HG03196 (cell line): ENCODE measurements around the gene SSBP3.
"Not testable (repeated sequence)": the region's sequence is repeated elsewhere in the genome, so short reads cannot be mapped to it uniquely, and the experiment has no call there.

Experiments used
- ATAC-seq: cut with Tn5 transposase; IDR thresholded peaks from one replicate; pipeline ENCODE4 v1.9.1; 2021; ENCODE audit not compliant: unreplicated experiment

SSBP3 gene

GRCh38 chr1:54406339-54407153 is at the start of gene SSBP3:
Gene SSBP3, minus strand, starts transcription at chr1:54406394.
- peak; percentile 77 for ATAC-seq

DNA sequence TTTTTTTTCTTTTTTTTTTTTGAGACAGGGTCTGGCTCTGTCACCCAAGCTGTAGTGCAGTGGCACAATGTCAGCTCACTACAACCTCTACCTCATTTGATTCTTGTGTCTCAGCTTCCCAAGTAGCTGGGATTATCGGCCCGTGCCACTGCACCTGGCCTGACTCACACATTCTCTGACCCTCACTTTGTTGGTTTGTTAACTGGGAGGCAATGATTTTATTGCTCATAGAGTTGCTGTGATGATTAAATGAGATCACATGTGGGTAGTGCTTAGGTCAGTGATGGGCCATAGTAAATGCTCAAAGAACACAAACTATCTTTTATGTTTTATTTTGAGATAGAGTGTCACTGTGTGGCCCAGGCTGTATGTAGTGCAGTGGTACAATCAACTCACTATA is 47.3 kb upstream of the SSBP3 start:
- no peak for ATAC-seq

- no peak for ATAC-seq
These were observed 46.8 kb upstream of the SSBP3 start for GRCh38 chr1:54453022-54453421.

- not testable (repeated sequence) for ATAC-seq
These were observed 43.2 kb upstream of the SSBP3 start for GRCh38 chr1:54449431-54449830.

- ATAC-seq, result not testable (repeated sequence)
These were observed 42.6 kb upstream of the SSBP3 start for GRCh38 chr1:54448801-54449200.

GRCh38 chr1:54447081-54447480 is 40.9 kb upstream of the SSBP3 start:
- not testable (repeated sequence) for ATAC-seq

DNA sequence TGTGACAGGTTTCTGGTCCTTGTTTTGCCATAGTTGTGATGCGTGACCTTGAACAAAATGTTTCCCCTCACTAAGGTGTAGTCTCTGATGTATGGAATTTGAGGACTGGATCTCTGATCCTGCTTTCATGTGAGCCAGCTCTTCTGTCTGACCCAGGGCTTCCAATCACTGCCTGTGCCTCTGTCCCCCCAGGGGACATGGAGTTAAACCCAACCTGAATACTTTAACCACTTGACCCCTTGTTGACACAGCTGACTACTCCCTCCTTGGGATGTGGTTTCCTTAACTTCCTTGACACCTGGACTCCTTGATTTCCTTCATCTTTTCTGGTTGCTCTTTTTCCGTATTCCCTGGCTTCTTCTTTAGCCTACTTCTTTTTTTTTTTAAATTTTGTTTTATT is 36.0 kb upstream of the SSBP3 start:
- no peak for ATAC-seq

DNA sequence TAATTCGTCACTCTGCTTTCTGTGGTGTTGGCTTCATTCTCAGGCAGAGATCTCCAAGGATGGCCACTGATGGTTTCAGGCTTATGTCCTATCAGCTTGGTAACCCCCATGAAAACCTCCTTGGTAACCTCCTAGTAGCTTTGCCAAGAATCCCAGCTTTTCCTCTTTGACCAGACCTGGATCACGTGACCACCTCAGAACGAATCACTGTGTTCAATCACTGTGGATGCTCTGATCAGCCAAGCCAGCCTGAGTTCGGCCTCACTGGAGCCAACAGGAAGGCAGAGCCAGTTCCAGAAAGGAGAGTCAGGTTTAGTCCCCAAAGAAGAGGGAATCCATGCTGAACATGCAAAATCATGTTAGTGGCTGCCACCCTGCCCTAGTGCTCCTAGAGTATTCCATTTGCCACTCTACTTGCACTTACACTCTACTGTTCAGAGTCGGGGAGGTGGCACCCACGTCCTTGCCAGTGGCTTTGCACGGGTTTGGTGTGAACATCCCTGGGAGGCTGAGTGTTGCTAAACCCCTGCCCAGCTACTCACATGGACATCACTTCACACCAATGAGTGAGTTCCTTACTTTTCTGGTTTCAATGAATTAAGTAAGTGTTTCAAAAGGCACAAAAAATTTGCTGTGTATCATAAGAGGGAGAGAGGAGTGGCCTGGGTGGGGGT is 33.5 kb upstream of the SSBP3 start:
- ATAC-seq, result no peak

DNA sequence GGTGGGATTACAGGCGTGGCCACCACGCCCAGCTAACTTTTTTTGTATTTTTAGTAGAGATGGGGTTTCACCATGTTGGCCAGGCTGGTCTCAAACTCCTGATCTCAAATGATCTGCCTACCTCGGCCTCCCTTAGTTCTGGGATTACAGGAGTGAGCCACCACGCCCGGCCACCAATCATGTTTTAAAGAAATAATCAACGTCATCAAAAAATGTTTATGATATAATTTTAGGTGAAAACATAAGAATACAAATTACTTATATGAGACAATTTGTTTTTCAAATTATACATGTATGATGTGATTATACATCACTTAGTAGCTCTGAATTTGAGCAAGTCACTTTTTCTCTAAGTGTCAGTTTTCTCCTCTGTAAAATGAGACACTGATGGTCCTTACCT is 31.6 kb upstream of the SSBP3 start:
- ATAC-seq, result no peak

DNA sequence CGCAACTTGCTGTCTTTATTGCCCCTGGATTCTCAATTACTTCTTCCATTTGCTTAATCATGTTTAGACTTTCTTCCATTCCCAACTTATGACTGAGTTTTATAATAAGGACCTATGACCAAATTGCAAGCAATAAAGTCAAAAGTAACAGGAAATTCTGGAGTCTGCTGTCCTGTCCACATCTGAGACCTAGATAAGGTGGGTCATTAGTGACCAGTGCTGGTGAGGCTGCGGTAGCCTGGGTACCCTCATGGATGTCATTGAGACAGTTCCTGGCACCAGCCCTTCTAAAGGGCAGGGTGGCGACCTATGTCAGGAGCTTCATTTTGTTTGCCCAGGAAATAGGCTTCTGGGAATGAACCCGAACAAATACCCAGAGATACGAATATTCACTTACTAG is 30.6 kb upstream of the SSBP3 start:
- no peak for ATAC-seq

- no peak for ATAC-seq
These were observed 23.6 kb upstream of the SSBP3 start for GRCh38 chr1:54429838-54430237.

DNA sequence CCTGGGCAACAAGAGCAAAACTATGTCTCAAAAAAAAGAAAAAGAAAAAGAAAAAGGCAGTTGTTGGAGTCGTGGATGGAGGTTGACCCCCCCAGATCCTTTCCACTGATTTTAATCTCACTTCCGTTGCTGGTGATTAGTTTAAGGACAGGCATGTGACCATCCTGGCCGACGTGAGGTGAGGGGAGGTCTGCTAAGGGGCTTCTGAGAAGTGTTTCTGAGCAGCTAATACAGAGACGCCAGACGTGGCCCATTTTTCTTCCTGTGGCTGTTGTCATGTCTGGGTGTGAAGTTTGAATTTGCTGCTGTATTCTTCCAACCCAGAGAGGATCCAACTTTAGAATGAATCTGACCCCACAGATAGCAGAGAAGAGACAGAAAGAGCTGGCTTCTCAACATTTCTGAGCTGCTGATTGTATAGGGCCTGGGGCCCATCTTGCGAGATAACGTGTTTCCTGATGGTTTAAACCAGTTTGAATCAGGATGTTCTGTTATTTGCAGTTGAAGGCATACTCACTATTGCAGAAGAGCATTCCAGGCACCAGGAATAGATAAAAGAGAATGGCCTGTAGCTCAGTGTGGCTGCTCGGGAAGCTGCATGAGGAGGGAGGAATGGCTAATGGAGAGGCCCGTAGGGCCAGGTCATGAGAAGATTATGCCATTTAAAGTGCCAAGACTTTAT is 22.8 kb upstream of the SSBP3 start:
- ATAC-seq, result no peak

GRCh38 chr1:54425152-54425584 is 19.0 kb upstream of the SSBP3 start:
- ATAC-seq, result no peak

- no peak for ATAC-seq
These were observed 18.2 kb upstream of the SSBP3 start for GRCh38 chr1:54424398-54424797.

DNA sequence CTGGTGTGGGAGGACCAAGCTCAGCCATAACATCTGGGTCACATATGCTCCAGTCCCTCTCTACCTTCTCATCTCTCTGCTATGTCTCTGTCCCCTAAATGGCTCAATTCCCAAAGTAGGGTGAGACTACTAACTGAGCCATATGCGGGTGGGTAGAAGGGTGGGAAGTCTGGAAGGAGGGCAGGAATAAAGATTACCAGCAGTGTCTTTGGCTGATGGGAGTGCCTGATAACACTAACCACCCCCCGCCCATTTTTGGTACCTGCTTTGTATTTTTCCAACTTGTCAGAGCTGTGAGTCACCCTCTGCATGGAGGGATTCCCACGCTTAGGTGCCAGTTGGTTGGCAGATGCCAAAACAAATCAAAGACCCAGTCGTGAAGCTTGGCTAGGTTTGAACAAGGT is 14.9 kb upstream of the SSBP3 start:
- no peak for ATAC-seq

- ATAC-seq, result not testable (repeated sequence)
These were observed 12.4 kb upstream of the SSBP3 start for GRCh38 chr1:54418598-54418997.

- ATAC-seq, result no peak
These were observed 10.9 kb upstream of the SSBP3 start for GRCh38 chr1:54417123-54417522.

DNA sequence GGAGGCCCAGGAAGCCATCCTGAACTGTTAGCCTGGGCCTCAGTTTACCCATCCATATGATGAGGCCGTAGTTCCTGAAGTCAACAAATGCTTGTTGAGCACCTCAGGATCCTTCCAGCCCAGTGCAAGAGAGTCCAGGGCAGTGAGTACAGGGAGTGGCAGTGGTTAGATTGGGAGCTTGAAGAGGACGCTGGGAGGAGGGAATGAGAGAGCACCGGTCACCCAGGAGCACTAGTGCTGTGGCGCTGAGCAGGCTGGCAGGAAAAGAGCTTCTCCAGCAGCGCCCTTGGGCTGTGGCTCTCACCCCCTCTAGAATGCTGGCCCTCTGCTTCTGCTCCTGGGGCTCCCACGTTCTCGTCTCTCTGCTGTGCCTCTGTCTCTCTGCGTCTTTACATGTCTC is 10.2 kb upstream of the SSBP3 start:
- ATAC-seq, result no peak

DNA sequence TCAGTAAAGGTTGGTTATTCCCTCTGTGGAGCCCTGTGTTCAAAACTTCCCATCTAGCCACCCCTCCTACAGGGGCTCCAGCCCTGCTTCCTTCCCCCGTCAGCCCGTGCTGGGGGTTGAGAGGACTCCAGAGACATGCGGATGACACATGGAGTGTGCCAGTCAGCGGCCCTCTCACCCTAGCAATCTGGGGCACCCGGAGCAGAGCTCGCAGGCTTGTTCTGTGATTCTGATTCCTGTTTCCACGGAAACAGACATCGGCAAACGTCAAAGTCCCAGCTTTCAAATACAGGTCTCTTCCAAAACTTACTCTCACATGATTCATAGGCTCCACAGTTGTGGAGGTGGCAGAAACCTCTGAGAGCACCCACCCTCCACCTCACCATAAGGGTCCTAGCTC is 9.8 kb upstream of the SSBP3 start:
- ATAC-seq, result no peak

GRCh38 chr1:54415533-54415932 is 9.3 kb upstream of the SSBP3 start:
- no peak for ATAC-seq

GRCh38 chr1:54413732-54414131 is 7.5 kb upstream of the SSBP3 start:
- ATAC-seq, result no peak

DNA sequence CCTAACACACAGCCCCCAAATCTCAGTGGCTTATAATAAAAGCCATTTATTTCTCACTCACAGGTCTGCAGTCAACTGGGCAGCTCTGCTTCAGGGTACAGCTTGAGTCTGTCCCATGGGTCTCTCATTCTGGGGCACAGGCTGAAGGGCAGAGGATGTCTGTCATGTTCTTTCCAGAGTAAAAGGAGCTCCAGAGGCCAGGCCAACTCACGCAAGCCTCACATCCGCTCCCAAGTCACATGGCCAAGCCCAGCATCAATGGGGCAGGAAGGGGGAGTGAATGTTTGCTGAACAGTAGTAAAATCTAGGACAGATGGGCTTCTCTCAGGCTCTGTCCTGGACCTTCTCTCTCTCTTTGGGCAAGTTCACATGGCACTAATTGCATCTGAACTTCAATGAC is 7.1 kb upstream of the SSBP3 start:
- no peak for ATAC-seq
